Measurements from ENCODE around the gene KCNMA1.
A peak's percentile ranks its signal among the peaks of the same experiment; 100 is the strongest.

KCNMA1 gene

DNA sequence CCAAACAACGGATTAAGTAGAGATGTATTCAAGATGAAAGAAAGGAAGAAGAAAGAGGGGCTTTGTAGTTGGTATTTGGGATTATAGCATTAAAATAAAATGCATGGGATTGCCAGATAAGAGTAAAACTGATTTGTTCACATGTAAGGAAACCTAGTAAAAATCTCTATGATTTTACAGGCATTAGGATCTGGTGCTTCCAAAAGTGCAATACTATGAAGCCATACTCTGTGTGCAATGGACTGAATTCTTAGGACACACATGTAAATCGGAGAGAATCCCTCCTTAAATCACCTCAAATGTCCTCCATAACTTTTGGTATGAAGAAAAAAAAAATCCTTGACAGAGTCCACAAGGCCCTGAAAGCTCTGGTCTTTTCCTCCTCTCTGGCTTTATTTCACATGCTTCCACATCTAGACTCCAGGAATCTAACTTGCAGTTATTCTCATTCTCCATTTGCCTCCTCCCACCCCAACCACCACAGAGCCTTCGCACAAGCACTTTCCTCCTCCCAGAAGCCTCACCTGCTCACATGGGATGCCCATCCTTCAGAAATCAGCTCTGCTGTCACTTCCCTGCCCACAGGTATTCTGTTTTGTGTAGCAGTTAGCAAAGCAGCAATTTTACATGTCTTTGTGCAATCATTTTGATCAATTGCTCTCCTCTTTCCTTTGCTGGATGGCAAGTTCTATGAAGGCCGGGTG lies 378.3 kb downstream of the KCNMA1 start:
- H3K36me3 ChIP-seq (ENCODE audit: insufficient read depth, insufficient read length, low read length) = no peaks in the 10 kb centered on the region
- no peak overlapping the region for H3K9ac ChIP-seq (ENCODE audit: insufficient read length, low read depth)
- DNase-seq (ENCODE audit: low read depth, low spot score) = no peak
- TF ChIP-seq YY1 (IDR thresholded peaks at IDR 0.05; ENCODE audit: insufficient read depth, insufficient read length) = no peak
- no peak for TF ChIP-seq SUZ12 (IDR thresholded peaks at IDR 0.05; ENCODE audit: extremely low read depth, insufficient read depth, insufficient read length)
- TF ChIP-seq ZNF274 (IDR thresholded peaks at IDR 0.05; ENCODE audit: low read depth, low read length) = no peak
- no peaks in the 10 kb centered on the region for H3K27me3 ChIP-seq (ENCODE audit: insufficient read depth, insufficient read length)
- H3K4me3 ChIP-seq (ENCODE audit: insufficient read length, low read depth) = no peak overlapping the region
- peaks cover 8% of the 10 kb centered on the region; the same call in 1 of the 2 replicates for H3K9me3 ChIP-seq (ENCODE audit: insufficient read depth, low read length)
- H3K4me1 ChIP-seq (ENCODE audit: insufficient read depth, insufficient read length) = no peaks in the 10 kb centered on the region

GRCh38 chr10:77256346-77256745 lies 381.3 kb downstream of the KCNMA1 start:
- Histone ChIP-seq H3K27me3 (ENCODE audit: insufficient read depth, insufficient read length) (no peaks in the 10 kb centered on the region), H3K4me1 (ENCODE audit: insufficient read depth, insufficient read length) (no peaks in the 10 kb centered on the region), H3K4me3 (ENCODE audit: insufficient read length, low read depth) (no peak overlapping the region), H3K9me3 (ENCODE audit: insufficient read depth, low read length) (peaks cover 8% of the 10 kb centered on the region; the same call in 1 of the 2 replicates), H3K9ac (ENCODE audit: insufficient read length, low read depth) (no peak overlapping the region), H3K36me3 (ENCODE audit: insufficient read depth, insufficient read length, low read length) (no peaks in the 10 kb centered on the region)
- no peak for DNase-seq (ENCODE audit: low read depth, low spot score)
- TF ChIP-seq ZNF274 (IDR thresholded peaks at IDR 0.05; ENCODE audit: low read depth, low read length) = no peak
- TF ChIP-seq SUZ12 (IDR thresholded peaks at IDR 0.05; ENCODE audit: extremely low read depth, insufficient read depth, insufficient read length) = no peak
- TF ChIP-seq YY1 (IDR thresholded peaks at IDR 0.05; ENCODE audit: insufficient read depth, insufficient read length) = no peak

DNA sequence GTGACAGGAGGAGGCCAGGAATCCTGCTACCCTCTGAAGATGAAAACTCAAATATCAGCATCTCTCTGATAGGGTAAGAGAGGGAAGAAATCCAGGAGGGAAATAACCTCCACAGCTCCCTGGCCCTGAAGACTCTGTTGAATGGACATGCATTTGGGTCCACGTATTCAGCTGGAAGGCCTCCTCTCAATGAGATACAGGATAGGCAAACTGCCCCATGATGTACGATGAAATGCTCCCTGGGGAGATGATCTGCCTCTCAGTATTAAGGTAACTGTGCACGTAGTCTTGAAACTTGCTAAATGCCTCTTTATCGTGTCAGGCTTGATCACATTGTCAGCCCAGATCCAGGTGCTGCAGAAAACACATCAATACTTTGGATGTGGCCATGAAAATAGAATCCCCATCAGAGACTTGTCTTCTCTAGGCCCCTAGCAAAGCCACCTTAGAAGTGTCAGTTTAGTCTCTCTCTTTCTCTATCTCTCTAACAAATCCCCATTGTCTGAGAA lies 384.0 kb downstream of the KCNMA1 start:
- H3K4me3 ChIP-seq (ENCODE audit: insufficient read length, low read depth) = no peak overlapping the region
- H3K4me1 ChIP-seq (ENCODE audit: insufficient read depth, insufficient read length) = no peaks in the 10 kb centered on the region
- TF ChIP-seq SUZ12 (IDR thresholded peaks at IDR 0.05; ENCODE audit: extremely low read depth, insufficient read depth, insufficient read length) (no peak), ZNF274 (IDR thresholded peaks at IDR 0.05; ENCODE audit: low read depth, low read length) (no peak), YY1 (IDR thresholded peaks at IDR 0.05; ENCODE audit: insufficient read depth, insufficient read length) (no peak)
- no peaks in the 10 kb centered on the region for H3K27me3 ChIP-seq (ENCODE audit: insufficient read depth, insufficient read length)
- peaks cover 8% of the 10 kb centered on the region; the same call in 1 of the 2 replicates for H3K9me3 ChIP-seq (ENCODE audit: insufficient read depth, low read length)
- no peak overlapping the region for H3K9ac ChIP-seq (ENCODE audit: insufficient read length, low read depth)
- no peak for DNase-seq (ENCODE audit: low read depth, low spot score)
- no peaks in the 10 kb centered on the region for H3K36me3 ChIP-seq (ENCODE audit: insufficient read depth, insufficient read length, low read length)

- Histone ChIP-seq H3K9ac (ENCODE audit: insufficient read length, low read depth) (no peak overlapping the region), H3K4me1 (ENCODE audit: insufficient read depth, insufficient read length) (no peaks in the 10 kb centered on the region), H3K36me3 (ENCODE audit: insufficient read depth, insufficient read length, low read length) (no peaks in the 10 kb centered on the region), H3K4me3 (ENCODE audit: insufficient read length, low read depth) (no peak overlapping the region), H3K27me3 (ENCODE audit: insufficient read depth, insufficient read length) (no peaks in the 10 kb centered on the region), H3K9me3 (ENCODE audit: insufficient read depth, low read length) (peaks cover 6% of the 10 kb centered on the region; the same call in 1 of the 2 replicates)
- DNase-seq (ENCODE audit: low read depth, low spot score) = no peak
- TF ChIP-seq SUZ12 (IDR thresholded peaks at IDR 0.05; ENCODE audit: extremely low read depth, insufficient read depth, insufficient read length) (no peak), YY1 (IDR thresholded peaks at IDR 0.05; ENCODE audit: insufficient read depth, insufficient read length) (no peak), ZNF274 (IDR thresholded peaks at IDR 0.05; ENCODE audit: low read depth, low read length) (no peak)
Measured at GRCh38 chr10:77253147-77253545, 384.5 kb downstream of the KCNMA1 start.

DNA sequence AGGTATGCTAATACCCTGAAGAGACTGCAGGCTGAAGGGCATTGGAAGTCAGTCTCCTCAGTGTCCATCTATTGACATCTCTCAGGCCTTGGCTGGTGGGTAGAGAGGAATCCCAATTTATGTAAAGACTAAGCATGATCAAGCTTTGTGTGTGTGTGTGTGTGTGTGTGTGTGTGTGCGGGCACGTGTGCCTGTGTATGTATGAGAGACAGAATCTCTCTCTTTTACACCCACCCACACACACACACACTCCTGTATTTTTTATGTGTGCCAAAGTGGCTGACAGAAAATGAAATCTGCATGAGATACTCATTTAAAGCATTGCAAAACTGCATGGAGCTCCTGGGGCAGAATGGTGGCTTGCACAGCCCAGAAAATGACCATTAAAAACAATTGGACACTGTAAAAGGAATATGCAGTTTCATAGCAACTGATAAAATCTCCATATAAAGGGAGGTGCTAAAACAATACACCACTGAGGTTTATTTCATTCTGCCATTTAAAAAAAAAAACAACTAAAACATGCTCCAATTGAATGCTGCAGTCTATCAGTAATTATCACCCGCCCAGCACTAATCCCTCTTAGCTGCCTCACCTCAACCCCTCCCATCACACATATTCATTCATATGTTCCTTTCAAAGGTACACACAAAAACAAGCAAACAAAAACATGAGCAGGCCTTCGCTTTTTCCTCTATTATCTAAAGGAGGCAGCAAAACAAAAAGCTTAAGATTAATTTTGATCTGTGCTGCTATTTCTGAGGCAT lies 385.0 kb downstream of the KCNMA1 start:
- 0 out of 2 replicates have a peak, but pooled peaks cover 6% of the 10 kb centered on the region for H3K9me3 ChIP-seq (ENCODE audit: insufficient read depth, low read length)
- H3K4me3 ChIP-seq (ENCODE audit: insufficient read length, low read depth) = no peak overlapping the region
- no peak for DNase-seq (ENCODE audit: low read depth, low spot score)
- H3K36me3 ChIP-seq (ENCODE audit: insufficient read depth, insufficient read length, low read length) = no peaks in the 10 kb centered on the region
- no peak for TF ChIP-seq ZNF274 (IDR thresholded peaks at IDR 0.05; ENCODE audit: low read depth, low read length)
- TF ChIP-seq SUZ12 (IDR thresholded peaks at IDR 0.05; ENCODE audit: extremely low read depth, insufficient read depth, insufficient read length) = no peak
- TF ChIP-seq YY1 (IDR thresholded peaks at IDR 0.05; ENCODE audit: insufficient read depth, insufficient read length) = no peak
- no peaks in the 10 kb centered on the region for H3K4me1 ChIP-seq (ENCODE audit: insufficient read depth, insufficient read length)
- H3K9ac ChIP-seq (ENCODE audit: insufficient read length, low read depth) = no peak overlapping the region
- no peaks in the 10 kb centered on the region for H3K27me3 ChIP-seq (ENCODE audit: insufficient read depth, insufficient read length)

- no peak for TF ChIP-seq ZNF274 (IDR thresholded peaks at IDR 0.05; ENCODE audit: low read depth, low read length)
- no peak for TF ChIP-seq YY1 (IDR thresholded peaks at IDR 0.05; ENCODE audit: insufficient read depth, insufficient read length)
- no peak for TF ChIP-seq SUZ12 (IDR thresholded peaks at IDR 0.05; ENCODE audit: extremely low read depth, insufficient read depth, insufficient read length)
- Histone ChIP-seq H3K9ac (ENCODE audit: insufficient read length, low read depth) (no peak overlapping the region), H3K36me3 (ENCODE audit: insufficient read depth, insufficient read length, low read length) (no peaks in the 10 kb centered on the region), H3K9me3 (ENCODE audit: insufficient read depth, low read length) (no peaks in the 10 kb centered on the region), H3K27me3 (ENCODE audit: insufficient read depth, insufficient read length) (no peaks in the 10 kb centered on the region), H3K4me1 (ENCODE audit: insufficient read depth, insufficient read length) (no peaks in the 10 kb centered on the region), H3K4me3 (ENCODE audit: insufficient read length, low read depth) (no peak overlapping the region)
- peak; percentile 20 for DNase-seq (ENCODE audit: low read depth, low spot score)
Measured at GRCh38 chr10:77251297-77252013, 386.2 kb downstream of the KCNMA1 start.

Measured in NT2/D1 (cell line).